Stimulated activated CD8-positive, alpha-beta memory T cell treated with anti-CD3 and anti-CD28 coated beads, Interleukin-4, amount 100 ng/mL, for 1 hour (primary cell): Measurements from ENCODE around the gene FCN3.
"Not testable (repeated sequence)": the region's sequence is repeated elsewhere in the genome, so short reads cannot be mapped to it uniquely, and the experiment has no call there.

ENCODE experiments used
- DNase-seq, 2 donors: peaks; one replicate each; pipeline ENCODE4 v3.0.0-alpha.2; 2020; ENCODE audit warnings: low read depth in 2 of 2, low spot score in 1 of 2

Gene FCN3

GRCh38 chr1:27374362-27375086 lies at the start of gene FCN3:
Gene FCN3, minus strand, starts transcription at chr1:27374824. Its CDS starts 6 bp downstream, at chr1:27374818.
- no peak for DNase-seq

- DNase-seq: no peak
These were observed 49.1 kb upstream of the FCN3 start for GRCh38 chr1:27423709-27424108.

GRCh38 chr1:27418326-27419185 lies 43.9 kb upstream of the FCN3 start:
- DNase-seq: no peak

GRCh38 chr1:27417713-27418112 lies 43.1 kb upstream of the FCN3 start:
- no peak for DNase-seq

- no peak for DNase-seq
These were observed 41.9 kb upstream of the FCN3 start for GRCh38 chr1:27416387-27417111.

- DNase-seq: no peak
These were observed 39.5 kb upstream of the FCN3 start for GRCh38 chr1:27414091-27414490.

- no peak for DNase-seq
These were observed 38.4 kb upstream of the FCN3 start for GRCh38 chr1:27413004-27413403.

GRCh38 chr1:27412502-27412901 lies 37.9 kb upstream of the FCN3 start:
- DNase-seq: no peak

- DNase-seq: no peak
These were observed 36.1 kb upstream of the FCN3 start for GRCh38 chr1:27410709-27411108.

GRCh38 chr1:27409669-27410068 lies 35.0 kb upstream of the FCN3 start:
- no peak for DNase-seq

GRCh38 chr1:27408151-27408550 lies 33.5 kb upstream of the FCN3 start:
- no peak for DNase-seq

GRCh38 chr1:27406791-27407190 lies 32.2 kb upstream of the FCN3 start:
- not testable (repeated sequence) for DNase-seq

- no peak for DNase-seq
These were observed 31.7 kb upstream of the FCN3 start for GRCh38 chr1:27406362-27406680.

GRCh38 chr1:27405598-27406361 lies 31.2 kb upstream of the FCN3 start:
- not testable (repeated sequence) for DNase-seq

GRCh38 chr1:27405074-27405473 lies 30.4 kb upstream of the FCN3 start:
- DNase-seq: no peak

GRCh38 chr1:27403931-27404330 lies 29.3 kb upstream of the FCN3 start:
- DNase-seq: no peak

- DNase-seq: no peak
These were observed 28.6 kb upstream of the FCN3 start for GRCh38 chr1:27403065-27403726.

- no peak for DNase-seq
These were observed 27.7 kb upstream of the FCN3 start for GRCh38 chr1:27402349-27402754.

- DNase-seq: no peak
These were observed 26.3 kb upstream of the FCN3 start for GRCh38 chr1:27400963-27401341.

GRCh38 chr1:27400082-27400962 lies 25.7 kb upstream of the FCN3 start:
- no peak for DNase-seq
